Fibroblast of the aortic adventitia (primary cell): ENCODE results near the gene RPS24. TPM values are rescaled to one million over a fixed set of nuclear protein-coding genes. Genes with fewer than 3 reads are reported as not detected.
"Not testable (repeated sequence)": the region's sequence is repeated elsewhere in the genome, so short reads cannot be mapped to it uniquely, and the experiment has no call there.

Experiments
- DNase-seq: peaks from one replicate; pipeline ENCODE4 v3.0.0-alpha.2; 2010; ENCODE audit warnings: low read depth
- H3K4me3 ChIP-seq: 2 replicates; pipeline ENCODE4 v1.5.1; 2011; ENCODE audit warnings: low read depth, mild to moderate bottlenecking, control low read depth, low read length, moderate library complexity
- total RNA-seq: library from RNA; depleted of rRNA; stranded (reverse); fragments of >200 nt; gene quantifications from 2 replicates; pipeline ENCODE4 v1.2.3, GENCODE V29; 2012; ENCODE audit warnings: low replicate concordance
- TF ChIP-seq, protein P1 (sequence below): IDR thresholded peaks from 2 replicates; pipeline ENCODE4 v1.5.1; 2011; ENCODE audit warnings: mild to moderate bottlenecking, low read length, control low read depth, inconsistent platforms; ENCODE audit not compliant: insufficient read depth

Gene RPS24
- total RNA-seq, 1 donor: 3,613 TPM

DNA sequence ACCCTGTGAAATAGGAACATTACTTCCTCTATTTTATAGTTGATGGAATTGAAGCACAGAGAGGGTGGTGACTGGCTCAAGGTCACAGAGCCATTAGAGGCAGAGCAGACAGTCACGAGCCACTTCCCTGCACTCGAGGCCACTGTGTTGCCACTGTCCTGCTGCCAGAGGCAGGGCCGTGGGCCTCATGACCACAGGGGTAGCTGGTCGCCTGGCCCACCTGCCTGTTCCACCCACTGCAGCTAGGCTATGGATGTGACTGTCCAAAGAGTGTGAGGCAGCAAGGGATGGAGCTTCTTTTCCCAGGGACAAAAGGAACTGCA is 38.2 kb downstream of the RPS24 start:
- H3K4me3 ChIP-seq: no peak overlapping the region
- TF ChIP-seq, protein P1, sequence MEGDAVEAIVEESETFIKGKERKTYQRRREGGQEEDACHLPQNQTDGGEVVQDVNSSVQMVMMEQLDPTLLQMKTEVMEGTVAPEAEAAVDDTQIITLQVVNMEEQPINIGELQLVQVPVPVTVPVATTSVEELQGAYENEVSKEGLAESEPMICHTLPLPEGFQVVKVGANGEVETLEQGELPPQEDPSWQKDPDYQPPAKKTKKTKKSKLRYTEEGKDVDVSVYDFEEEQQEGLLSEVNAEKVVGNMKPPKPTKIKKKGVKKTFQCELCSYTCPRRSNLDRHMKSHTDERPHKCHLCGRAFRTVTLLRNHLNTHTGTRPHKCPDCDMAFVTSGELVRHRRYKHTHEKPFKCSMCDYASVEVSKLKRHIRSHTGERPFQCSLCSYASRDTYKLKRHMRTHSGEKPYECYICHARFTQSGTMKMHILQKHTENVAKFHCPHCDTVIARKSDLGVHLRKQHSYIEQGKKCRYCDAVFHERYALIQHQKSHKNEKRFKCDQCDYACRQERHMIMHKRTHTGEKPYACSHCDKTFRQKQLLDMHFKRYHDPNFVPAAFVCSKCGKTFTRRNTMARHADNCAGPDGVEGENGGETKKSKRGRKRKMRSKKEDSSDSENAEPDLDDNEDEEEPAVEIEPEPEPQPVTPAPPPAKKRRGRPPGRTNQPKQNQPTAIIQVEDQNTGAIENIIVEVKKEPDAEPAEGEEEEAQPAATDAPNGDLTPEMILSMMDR: no peak
- no peak for DNase-seq

- no peak overlapping the region for H3K4me3 ChIP-seq
- TF ChIP-seq, protein P1: no peak
- DNase-seq: peak; percentile 9
These were observed 38.8 kb downstream of the RPS24 start for GRCh38 chr10:78072504-78072903.

DNA sequence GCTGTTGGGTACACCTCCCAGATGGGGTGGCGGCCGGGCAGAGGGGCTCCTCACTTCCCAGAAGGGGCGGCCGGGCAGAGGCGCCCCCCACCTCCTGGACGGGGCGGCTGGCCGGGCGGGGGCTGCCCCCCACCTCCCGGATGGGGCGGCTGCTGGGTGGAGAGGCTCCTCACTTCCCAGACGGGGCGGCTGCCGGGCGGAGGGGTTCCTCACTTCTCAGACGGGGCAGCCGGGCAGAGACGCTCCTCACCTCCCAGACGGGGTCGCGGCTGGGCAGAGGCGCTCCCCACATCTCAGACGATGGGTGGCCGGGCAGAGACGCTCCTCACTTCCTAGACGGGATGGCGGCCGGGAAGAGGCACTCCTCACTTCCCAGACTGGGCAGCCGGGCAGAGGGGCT is 42.1 kb downstream of the RPS24 start:
- not testable (repeated sequence) for DNase-seq, H3K4me3 ChIP-seq

DNA sequence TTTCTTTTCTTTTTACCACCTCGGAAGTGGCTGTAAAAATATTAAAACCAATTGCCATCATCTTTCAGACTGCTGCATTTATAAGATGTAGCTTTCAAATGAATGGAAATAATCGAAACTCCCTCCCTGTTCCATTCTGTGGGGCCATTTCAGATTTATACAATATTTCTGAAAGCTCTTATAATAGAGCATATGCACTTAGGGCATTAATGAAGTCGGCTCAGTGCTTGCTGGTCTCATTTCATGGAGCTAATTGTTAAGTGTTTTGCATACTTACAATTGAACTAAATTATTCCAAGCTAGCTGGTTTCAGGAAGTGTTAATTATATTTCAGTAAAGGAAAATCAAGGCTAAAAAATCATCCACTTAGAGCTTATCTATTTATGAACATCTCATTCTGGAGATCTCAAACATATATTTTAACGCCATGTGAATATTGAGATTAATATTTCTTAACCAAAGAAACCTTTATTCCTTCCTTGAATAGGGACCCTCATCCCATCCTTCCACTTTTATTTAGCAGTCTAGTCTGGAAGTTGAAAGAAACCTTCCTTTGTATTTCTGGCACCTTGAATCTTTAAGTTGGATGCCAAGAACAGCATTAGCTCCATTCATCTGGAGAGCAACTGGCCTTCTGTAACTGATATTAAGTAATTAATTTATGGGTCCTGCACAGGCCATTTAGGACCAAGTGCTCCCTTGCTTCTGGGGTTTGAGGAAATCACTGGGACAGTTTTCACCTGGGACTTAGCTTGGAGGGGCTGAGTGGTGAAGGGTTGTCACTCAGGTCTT is 45.1 kb downstream of the RPS24 start:
- TF ChIP-seq, protein P1: no peak
- H3K4me3 ChIP-seq: no peak overlapping the region
- no peak for DNase-seq

- H3K4me3 ChIP-seq: no peak overlapping the region
- TF ChIP-seq, protein P1: no peak
- no peak for DNase-seq
These were observed 45.7 kb downstream of the RPS24 start for GRCh38 chr10:78079411-78079810.

- DNase-seq: no peak
- H3K4me3 ChIP-seq: no peak overlapping the region
- TF ChIP-seq, protein P1: no peak
These were observed 47.6 kb downstream of the RPS24 start for GRCh38 chr10:78081292-78081691.

DNA sequence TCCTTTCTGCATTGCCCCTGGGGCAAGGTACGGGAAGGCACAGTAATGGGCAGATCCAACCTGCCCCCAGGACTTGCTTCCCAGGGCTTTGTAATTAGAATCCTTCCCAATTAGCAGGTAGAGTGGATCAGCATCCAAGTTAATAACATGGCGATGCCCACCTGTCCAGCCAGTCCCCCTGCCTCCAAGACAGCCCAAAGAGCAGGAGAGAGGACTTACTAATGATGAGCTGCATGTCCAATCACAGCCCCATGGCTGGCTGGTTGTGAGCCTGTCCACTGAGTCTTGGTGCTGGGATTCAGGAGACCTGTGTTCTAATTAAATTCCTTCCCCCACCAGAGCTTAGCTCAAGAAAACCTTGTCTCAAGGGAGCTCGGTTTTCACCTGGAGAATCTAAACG is 49.0 kb downstream of the RPS24 start:
- TF ChIP-seq, protein P1: no peak
- H3K4me3 ChIP-seq: no peak overlapping the region
- no peak for DNase-seq

Other genes starting within 250 kb of the RPS24 start
- gene DLG5, start 107.1 kb upstream of the RPS24 start, total RNA-seq: 32.4 and 42.7 TPM in 2 replicates
- 10.5 and 17.5 TPM in 2 replicates for gene POLR3A, start 4.3 kb upstream of the RPS24 start, total RNA-seq